SK-N-SH (cell line): ENCODE results near the gene FAM151A. TPM values are rescaled to one million over a fixed set of nuclear protein-coding genes. Genes with fewer than 3 reads are reported as not detected.

ENCODE experiments used
- CTCF ChIA-PET: fragments of 300-600, 350-600 bp; formaldehyde crosslinking; extraction: SDS; loops from one replicate; lab custom pipeline; 2021; lab: Yijun Ruan, JAX
- POLR2A ChIA-PET: fragments of 350-600 bp; sonication (Branson Sonifier 250); formaldehyde crosslinking; extraction: SDS; loops from one replicate; lab custom pipeline; 2020; ENCODE audit warnings: antibody characterized with exemption, inconsistent platforms; lab: Yijun Ruan, JAX
- DNase-seq: peaks from one replicate; pipeline ENCODE4 v3.0.0; 2012
- H2AFZ ChIP-seq: fragments of 200-600 bp; sonication (generic); 2 replicates; pipeline ENCODE4 v1.8.1; 2016; ENCODE audit warnings: antibody characterized with exemption, mild to moderate bottlenecking, low read depth
- H3F3A ChIP-seq: fragments of 200-600 bp; sonication (generic); replicated peaks from 2 replicates; pipeline ENCODE3; 2016; ENCODE audit warnings: antibody characterized with exemption, mild to moderate bottlenecking; ENCODE audit not compliant: insufficient read depth
- H3K27ac ChIP-seq, 2 experiments: fragments of 200-500 bp in 1 of 2; fragments of 200-600 bp in 1 of 2; sonication (Bioruptor generic) in 1 of 2; sonication (generic), shearing (Covaris generic) in 1 of 2; 2 replicates each; pipeline versions ENCODE4 v1.5.1 to v1.6.1; 2014 to 2016; ENCODE audit warnings: low read depth in 2 of 2, inconsistent platforms in 1 of 2, low read length in 1 of 2, mild to moderate bottlenecking in 1 of 2, mixed read lengths in 1 of 2
- H3K27me3 ChIP-seq: fragments of 200-600 bp; sonication (generic), shearing (Covaris generic); 2 replicates; pipeline ENCODE4 v1.6.1; 2016; ENCODE audit warnings: mixed run types; ENCODE audit not compliant: insufficient read depth
- H3K36me3 ChIP-seq, 2 experiments: fragments of 200-500 bp in 1 of 2; fragments of 200-600 bp in 1 of 2; sonication (Bioruptor generic) in 1 of 2; sonication (generic) in 1 of 2; replicated peaks in 1 of 2; 2 replicates each; pipeline versions ENCODE3 to v1.5.1; 2014 to 2016; ENCODE audit warnings: low read length in 1 of 2, mild to moderate bottlenecking in 1 of 2; ENCODE audit not compliant: insufficient read depth in 2 of 2, control insufficient read depth in 1 of 2
- H3K4me1 ChIP-seq, 2 experiments: fragments of 200-500 bp in 1 of 2; fragments of 200-600 bp in 1 of 2; sonication (Bioruptor generic) in 1 of 2; sonication (generic), shearing (Covaris generic) in 1 of 2; 2 replicates each; pipeline versions ENCODE4 v1.5.1 to v1.6.1; 2014 to 2016; ENCODE audit warnings: low read depth in 1 of 2, low read length in 1 of 2, mixed run types in 1 of 2; ENCODE audit not compliant: insufficient read depth in 2 of 2, control insufficient read depth in 1 of 2
- H3K4me2 ChIP-seq: fragments of 200-600 bp; sonication (generic), shearing (Covaris generic); 2 replicates; pipeline ENCODE4 v1.6.1; 2017; ENCODE audit warnings: mixed run types
- H3K4me3 ChIP-seq, 2 experiments: fragments of 200-500 bp in 1 of 2; fragments of 200-600 bp in 1 of 2; sonication (Bioruptor generic) in 1 of 2; sonication (generic), shearing (Covaris generic) in 1 of 2; 2 replicates each; pipeline versions ENCODE4 v1.5.1 to v1.8.1; 2014 to 2016; ENCODE audit warnings: low read depth in 2 of 2, inconsistent platforms in 1 of 2, low read length in 1 of 2, mild to moderate bottlenecking in 1 of 2, mixed read lengths in 1 of 2, moderate library complexity in 1 of 2
- H3K79me2 ChIP-seq: fragments of 200-600 bp; sonication (generic); 2 replicates; pipeline ENCODE4 v1.8.1; 2017; ENCODE audit warnings: mild to moderate bottlenecking; ENCODE audit not compliant: insufficient read depth
- H3K9ac ChIP-seq: fragments of 200-600 bp; sonication (generic); 2 replicates; pipeline ENCODE4 v1.6.1; 2017; ENCODE audit warnings: mixed run types
- H3K9me2 ChIP-seq: fragments of 200-600 bp; sonication (generic); 2 replicates; pipeline ENCODE4 v1.6.1; 2017; ENCODE audit warnings: mixed run types
- H3K9me3 ChIP-seq: fragments of 200-600 bp; sonication (generic); 2 replicates; pipeline ENCODE4 v1.6.1; 2017; ENCODE audit warnings: mixed run types, mild to moderate bottlenecking, moderate library complexity
- H4K20me1 ChIP-seq: fragments of 200-600 bp; sonication (generic); 2 replicates; pipeline ENCODE4 v1.6.1; 2017; ENCODE audit warnings: mild to moderate bottlenecking, mixed run types; ENCODE audit not compliant: insufficient read depth
- ELF1 ChIP-seq: IDR thresholded peaks from 2 replicates; pipeline ENCODE4 v1.4.0; 2012
- EP300 ChIP-seq, 2 experiments: IDR thresholded peaks; 2 replicates each; pipeline versions ENCODE4 v1.4.0 to v1.6.1; 2012; ENCODE audit warnings: borderline replicate concordance in 1 of 2, low read depth in 1 of 2, low read length in 1 of 2
- EZH2phosphoT487 ChIP-seq: fragments of 200-600 bp; sonication (generic); IDR thresholded peaks from 2 replicates; pipeline ENCODE4 v1.6.1; 2017; ENCODE audit warnings: low read depth, mixed run types, mild to moderate bottlenecking, antibody characterized with exemption, moderate library complexity, borderline replicate concordance
- FOSL2 ChIP-seq: IDR thresholded peaks from 2 replicates; pipeline ENCODE4 v1.4.0; 2012; ENCODE audit warnings: low read depth, mild to moderate bottlenecking, moderate library complexity, borderline replicate concordance
- GABPA ChIP-seq: IDR thresholded peaks from 2 replicates; pipeline ENCODE4 v1.4.0; 2012; ENCODE audit warnings: low read depth, mild to moderate bottlenecking
- GATA2 ChIP-seq: sonication (generic); formaldehyde crosslinking; IDR thresholded peaks from 2 replicates; pipeline ENCODE4 v1.5.0; 2020; ENCODE audit warnings: mild to moderate bottlenecking, missing genetic modification reagents
- JUND ChIP-seq: IDR thresholded peaks from 2 replicates; pipeline ENCODE4 v1.4.0; 2012
- MAX ChIP-seq: IDR thresholded peaks from 2 replicates; pipeline ENCODE4 v1.4.0; 2012; ENCODE audit warnings: low read depth
- MEF2A ChIP-seq: IDR thresholded peaks from 2 replicates; pipeline ENCODE4 v1.4.0; 2012; ENCODE audit warnings: low read depth, borderline replicate concordance
- MXI1 ChIP-seq: IDR thresholded peaks from 2 replicates; pipeline ENCODE4 v1.6.1; 2012; ENCODE audit warnings: mild to moderate bottlenecking, low read depth, low read length, improper control_type of control experiment
- NFIC ChIP-seq: IDR thresholded peaks from 2 replicates; pipeline ENCODE4 v1.4.0; 2012; ENCODE audit warnings: borderline replicate concordance
- NRF1 ChIP-seq: IDR thresholded peaks from 2 replicates; pipeline ENCODE4 v1.6.1; 2012; ENCODE audit warnings: low read depth, mild to moderate bottlenecking, low read length
- REST ChIP-seq: IDR thresholded peaks from 2 replicates; pipeline ENCODE4 v1.6.1; 2012; ENCODE audit warnings: mild to moderate bottlenecking, low read depth, low read length, moderate library complexity
- RFX5 ChIP-seq: IDR thresholded peaks from 2 replicates; pipeline ENCODE4 v1.6.1; 2012; ENCODE audit warnings: mild to moderate bottlenecking, improper control_type of control experiment, low read length
- TAF1 ChIP-seq: IDR thresholded peaks from 2 replicates; pipeline ENCODE4 v1.6.1; 2012; ENCODE audit warnings: low read depth, mild to moderate bottlenecking, low read length, moderate library complexity, borderline replicate concordance
- USF1 ChIP-seq: IDR thresholded peaks from 2 replicates; pipeline ENCODE4 v1.4.0; 2012; ENCODE audit warnings: low read depth, borderline replicate concordance
- USF2 ChIP-seq: fragments of 150-350 bp; IDR thresholded peaks from 2 replicates; pipeline ENCODE4 v1.6.1; 2017; ENCODE audit warnings: antibody characterized with exemption, low read length, low read depth, borderline replicate concordance
- ZBTB33 ChIP-seq: IDR thresholded peaks from 2 replicates; pipeline ENCODE4 v1.4.0; 2012; ENCODE audit warnings: low read depth, borderline replicate concordance
- WGBS: methylation state at CpG from one replicate; pipeline ENCODE4 v1.1.6; 2017; ENCODE audit warnings: low lambda C conversion rate; 5-methylcytosine and 5-hydroxymethylcytosine counted together
- polyA plus RNA-seq, 3 experiments: library from polyadenylated mRNA; depleted of rRNA; stranded (reverse); fragments of >200 nt; gene quantifications; 2 replicates each; pipeline ENCODE4 v1.2.3, GENCODE V29; 2012

The FAM151A gene
- polyA plus RNA-seq, 1 of the 3 experiments (the other 2 are of a cell fraction) = not detected

GRCh38 chr1:54640863-54641836 is 17.8 kb upstream of the FAM151A start, which contains the start of gene MROH7:
MROH7 (plus strand) TSS chr1:54641786; CDS start chr1:54652927, 11,141 bp downstream.
- Histone ChIP-seq H3K4me2 (no peak within 1 kb of the TSS), H2AFZ (no peak within 1 kb of the TSS), H3K79me2 (no peaks in the 10 kb centered on the region), H3K9me3 (0 out of 2 replicates have a peak, but pooled peaks cover 7% of the 10 kb centered on the region), H3K36me3 (no peaks in the 10 kb centered on the region), H3K9ac (no peak within 1 kb of the TSS), H3K27me3 (no peaks in the 10 kb centered on the region), H4K20me1 (no peaks in the 10 kb centered on the region), H3K27ac (no peak within 1 kb of the TSS), H3K4me1 (no peaks in the 10 kb centered on the region), H3F3A (no peaks in the 10 kb centered on the region), H3K9me2 (no peaks in the 10 kb centered on the region), H3K4me3 (no peak within 1 kb of the TSS)
- TF ChIP-seq ZBTB33 (no peak), MEF2A (no peak), REST (no peak), JUND (no peak), NRF1 (no peak), FOSL2 (no peak), MXI1 (no peak), EP300 (IDR thresholded peaks at IDR 0.05; ENCODE audit: borderline replicate concordance in 1 of 2, low read depth in 1 of 2, low read length in 1 of 2) (no peak)
- ChIA-PET CTCF (no interaction called here), POLR2A (no interaction called here)
- no peak for DNase-seq
- 45% methylated on average over 8 of the region's 8 CpGs for WGBS

GRCh38 chr1:54640361-54640760 is 17.0 kb upstream of the FAM151A start:
- Histone ChIP-seq H3K79me2 (no peaks in the 10 kb centered on the region), H3F3A (no peaks in the 10 kb centered on the region), H3K27ac (no peak overlapping the region), H3K9me3 (0 out of 2 replicates have a peak, but pooled peaks cover 7% of the 10 kb centered on the region), H3K9ac (no peak overlapping the region), H3K36me3 (no peaks in the 10 kb centered on the region), H3K4me2 (no peak overlapping the region), H2AFZ (no peak overlapping the region), H3K4me1 (no peaks in the 10 kb centered on the region), H3K27me3 (no peaks in the 10 kb centered on the region), H3K4me3 (no peak overlapping the region), H4K20me1 (no peaks in the 10 kb centered on the region), H3K9me2 (no peaks in the 10 kb centered on the region)
- DNase-seq = no peak
- POLR2A ChIA-PET = no interaction called here
- CTCF ChIA-PET = no interaction called here
- WGBS = 61% methylated on average over 4 of the region's 4 CpGs
- TF ChIP-seq ELF1 = no peak
- no peak for TF ChIP-seq MXI1
- TF ChIP-seq MAX = no peak
- TF ChIP-seq EZH2phosphoT487 = no peak
- no peak for TF ChIP-seq USF2
- TF ChIP-seq USF1 = no peak
- TF ChIP-seq GABPA = no peak
- TF ChIP-seq NRF1 = no peak
- TF ChIP-seq NFIC = no peak
- no peak for TF ChIP-seq FOSL2
- TF ChIP-seq RFX5 = no peak
- no peak for TF ChIP-seq EP300 (IDR thresholded peaks at IDR 0.05; ENCODE audit: borderline replicate concordance in 1 of 2, low read depth in 1 of 2, low read length in 1 of 2)
- no peak for TF ChIP-seq GATA2 (CRISPR knock-in tag)
- TF ChIP-seq TAF1 = no peak
- TF ChIP-seq MEF2A = no peak
